Activated naive CD8-positive, alpha-beta T cell treated with anti-CD3 and anti-CD28 coated beads, Interleukin-2, amount 50 U/mL, for 16 hours (primary cell): ENCODE data around the gene CLEC4M.
"Not testable (repeated sequence)": the region's sequence is repeated elsewhere in the genome, so short reads cannot be mapped to it uniquely, and the experiment has no call there.

Experiments used
- DNase-seq: peaks from one replicate; pipeline ENCODE4 v3.0.0-alpha.2; 2020; ENCODE audit warnings: low read depth, low spot score

The CLEC4M gene

DNA sequence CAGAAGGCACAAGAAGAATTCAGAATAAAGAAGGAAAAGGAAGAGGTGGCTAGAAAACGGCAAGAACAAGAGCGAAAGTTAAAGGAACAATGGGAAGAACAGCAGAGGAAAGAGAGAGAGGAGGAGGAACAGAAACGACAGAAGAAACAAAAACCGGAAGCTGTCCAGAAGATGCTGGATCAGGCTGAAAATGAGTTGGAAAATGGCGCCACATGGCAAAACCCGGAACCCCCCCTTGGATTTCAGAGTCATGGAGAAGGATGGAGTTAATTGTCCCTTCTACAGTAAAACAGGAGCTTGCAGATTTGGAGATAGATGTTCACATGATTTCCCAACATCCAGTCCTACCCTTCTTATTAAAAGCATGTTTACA lies 22.4 kb upstream of the CLEC4M start:
- DNase-seq: no peak

DNA sequence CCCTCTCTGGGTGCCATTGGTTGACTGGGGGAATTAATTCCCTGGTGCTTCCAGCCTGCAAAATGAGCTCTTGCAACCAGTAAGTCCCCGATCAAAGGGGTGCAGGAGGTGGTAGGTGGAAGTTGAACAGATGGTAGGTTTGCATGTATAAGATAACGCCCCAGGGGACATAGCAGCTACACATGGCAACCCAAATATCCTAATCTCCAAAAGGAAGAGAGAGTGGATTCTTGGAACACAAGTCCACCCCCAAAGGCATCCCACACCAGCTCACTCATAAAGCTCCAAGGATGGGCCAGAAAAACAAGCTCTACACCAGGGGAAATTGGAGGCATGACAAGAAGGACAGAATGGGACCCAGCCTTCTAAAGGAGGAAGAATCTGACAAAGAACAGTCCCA lies 20.5 kb upstream of the CLEC4M start:
- no peak for DNase-seq

DNA sequence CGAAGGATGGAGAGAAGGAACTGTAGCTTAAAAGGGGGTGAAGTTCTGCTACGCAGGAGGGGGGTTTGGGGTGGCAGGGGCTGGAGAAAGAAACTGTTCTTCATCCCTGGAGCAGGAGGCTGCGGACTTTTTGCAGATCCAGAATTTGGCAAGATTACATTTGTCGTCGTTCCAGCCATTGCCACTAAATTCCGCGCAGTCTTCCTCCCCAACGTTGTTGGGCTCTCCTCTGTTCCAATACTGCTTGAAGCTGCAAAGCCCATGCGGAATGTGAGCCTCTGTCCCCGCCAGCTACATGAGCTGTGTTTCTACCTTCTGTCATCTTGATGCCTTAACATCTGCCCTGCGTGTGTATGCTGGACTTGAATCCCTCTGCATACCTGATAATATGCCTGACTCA lies 20.1 kb upstream of the CLEC4M start:
- DNase-seq: no peak

DNA sequence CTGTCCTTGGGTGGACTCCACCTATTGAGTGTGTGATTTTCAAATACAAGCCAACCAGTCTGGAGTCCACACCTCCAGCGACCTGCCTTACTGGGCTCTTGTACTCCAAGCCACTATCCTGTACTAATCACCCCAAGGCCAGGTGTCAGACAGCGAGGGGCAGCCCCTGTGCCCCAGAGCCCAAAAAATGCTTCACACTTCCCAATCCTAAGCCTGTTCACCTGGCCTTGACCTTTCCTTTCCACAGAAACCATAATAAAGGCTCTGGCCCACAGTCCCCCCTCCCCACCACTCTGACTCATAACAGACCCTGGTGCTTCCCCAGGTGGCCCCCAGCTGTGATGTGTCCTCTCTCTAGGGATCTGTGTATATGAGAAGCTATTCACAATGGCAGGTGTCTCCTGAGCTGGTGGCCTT lies 19.6 kb upstream of the CLEC4M start:
- no peak for DNase-seq

DNA sequence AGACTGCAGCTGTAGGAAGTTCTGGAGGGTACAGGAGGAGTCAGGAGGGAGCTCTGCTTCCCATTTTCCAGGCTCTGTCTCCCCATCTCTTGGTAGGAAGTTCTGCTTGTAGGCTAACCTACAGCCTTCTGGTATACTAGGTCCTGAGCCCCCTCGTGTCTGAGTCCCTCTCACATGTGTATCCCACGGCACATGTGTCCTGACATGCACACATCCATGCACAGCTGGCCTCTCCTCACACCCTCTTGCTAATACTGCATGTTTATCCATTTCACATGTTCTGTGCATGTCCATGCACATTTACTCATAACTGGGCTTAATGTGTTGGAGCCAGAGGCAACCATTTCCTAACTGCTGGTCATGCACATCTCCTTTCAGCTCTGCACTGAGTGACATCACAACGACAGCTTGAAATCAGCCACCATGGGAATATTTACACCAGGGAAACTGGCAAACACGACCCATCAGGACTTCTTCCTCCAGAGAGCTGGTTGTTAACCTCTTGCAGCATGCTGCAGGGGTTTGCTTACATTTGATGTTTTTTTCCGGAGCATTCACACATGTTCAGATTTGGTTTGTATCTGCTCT lies 18.8 kb upstream of the CLEC4M start:
- no peak for DNase-seq

DNA sequence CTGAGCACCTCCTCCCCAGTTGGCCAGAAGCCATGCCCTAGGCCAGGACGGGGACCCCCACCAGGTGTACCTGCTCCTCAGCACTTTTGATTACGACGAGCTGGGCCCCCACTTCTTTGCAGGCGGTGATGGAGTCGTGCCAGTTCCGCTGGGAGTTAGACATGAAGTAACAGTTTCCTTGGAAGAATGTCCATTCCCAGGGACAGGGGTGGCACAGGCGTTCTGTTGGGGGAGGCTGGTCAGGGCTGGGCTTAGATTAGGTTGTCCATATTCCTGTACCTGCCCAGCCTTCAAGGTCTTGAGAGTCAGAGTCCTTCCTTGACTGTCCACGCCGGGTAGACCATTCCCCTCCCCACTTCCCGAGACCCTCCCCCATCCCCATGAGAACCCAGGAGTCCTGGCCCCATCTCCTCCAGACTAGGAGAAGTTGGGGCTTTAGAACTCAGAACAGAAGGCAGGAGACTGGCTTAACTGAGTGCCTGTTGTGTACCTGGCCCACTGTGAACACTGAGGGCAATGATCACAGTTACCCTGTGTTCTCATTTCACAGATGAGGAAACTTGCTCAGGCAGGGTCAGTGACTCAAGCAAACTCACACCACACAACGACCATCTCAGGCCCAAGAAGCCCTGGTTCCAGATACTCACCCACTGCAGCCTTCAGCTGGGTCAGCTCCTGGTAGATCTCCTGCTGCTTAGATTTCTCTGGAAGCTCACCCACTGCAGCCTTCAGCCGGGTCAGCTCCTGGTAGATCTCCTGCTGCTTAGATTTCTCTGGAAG lies 18.0 kb upstream of the CLEC4M start:
- DNase-seq: no peak

DNA sequence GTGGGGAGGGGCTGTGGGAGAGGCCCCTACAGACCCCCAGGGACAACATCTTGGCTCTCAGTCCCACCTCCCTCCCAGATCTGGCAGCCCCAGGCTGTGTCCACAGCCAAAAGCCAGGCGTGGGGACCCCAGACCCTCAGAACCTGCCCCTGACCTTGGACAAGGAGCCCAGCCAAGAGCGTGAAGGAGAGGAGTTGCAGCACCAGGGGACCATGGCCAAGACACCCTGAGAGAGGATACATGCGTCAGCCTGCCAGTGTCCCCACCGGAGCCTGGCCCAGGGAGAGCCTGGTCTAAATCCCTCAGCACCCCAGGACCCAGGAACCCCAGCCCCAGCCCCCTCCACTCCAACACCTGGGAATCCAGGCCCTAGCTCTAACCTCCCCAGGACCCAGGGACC lies 16.7 kb upstream of the CLEC4M start:
- not testable (repeated sequence) for DNase-seq

DNA sequence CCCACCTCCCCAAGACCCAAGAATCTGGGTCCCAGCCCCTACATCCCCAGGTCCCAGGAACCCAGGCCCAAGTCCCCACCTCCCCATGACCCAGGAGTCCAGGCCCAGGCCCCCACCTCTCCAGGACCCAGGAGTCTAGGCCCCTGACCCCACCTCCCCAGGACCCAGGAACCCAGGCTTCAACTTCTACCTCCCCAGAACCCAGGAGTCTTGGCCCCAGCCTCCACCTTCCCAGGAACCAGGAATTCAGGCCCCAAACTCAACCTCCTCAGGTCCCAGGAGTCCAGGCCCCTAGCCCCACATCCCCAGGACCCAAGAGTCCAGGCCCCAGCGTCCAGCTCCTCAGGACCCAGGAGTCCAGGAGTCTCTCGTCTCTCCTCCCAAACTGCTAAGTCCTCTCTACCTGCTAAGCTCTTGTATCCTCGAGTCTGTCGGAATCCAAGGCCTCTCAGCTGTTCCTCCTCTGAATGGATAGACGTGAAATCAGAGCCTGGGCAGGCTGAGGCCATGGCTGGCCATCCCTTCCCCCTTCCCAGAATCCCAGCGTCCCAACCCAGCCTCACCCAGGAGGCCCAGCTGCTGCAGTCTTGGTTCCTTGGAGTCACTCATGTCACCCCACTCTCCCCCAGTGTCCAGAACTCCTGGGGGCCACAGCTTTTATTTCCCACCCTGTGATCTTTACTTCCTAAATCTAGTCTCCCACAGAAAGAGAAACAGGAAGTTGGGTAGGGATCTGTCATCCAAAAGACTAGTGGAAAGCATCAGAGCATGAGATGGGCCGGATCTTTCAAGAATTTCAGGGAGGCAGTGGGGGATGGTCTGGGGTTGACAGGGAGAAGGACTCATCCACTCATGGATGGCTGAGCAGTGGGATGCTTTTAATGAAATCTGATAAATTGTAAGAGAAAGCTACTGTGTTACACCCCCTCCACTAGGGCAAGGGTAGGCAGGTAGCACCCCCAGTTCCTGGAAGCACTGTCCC lies 15.8 kb upstream of the CLEC4M start, which contains the start of gene CD209:
Gene CD209 (minus strand): TSS at position 632 of the 982 bp plus-strand sequence. CDS start 23 bp downstream, at position 609.
- no peak for DNase-seq

DNA sequence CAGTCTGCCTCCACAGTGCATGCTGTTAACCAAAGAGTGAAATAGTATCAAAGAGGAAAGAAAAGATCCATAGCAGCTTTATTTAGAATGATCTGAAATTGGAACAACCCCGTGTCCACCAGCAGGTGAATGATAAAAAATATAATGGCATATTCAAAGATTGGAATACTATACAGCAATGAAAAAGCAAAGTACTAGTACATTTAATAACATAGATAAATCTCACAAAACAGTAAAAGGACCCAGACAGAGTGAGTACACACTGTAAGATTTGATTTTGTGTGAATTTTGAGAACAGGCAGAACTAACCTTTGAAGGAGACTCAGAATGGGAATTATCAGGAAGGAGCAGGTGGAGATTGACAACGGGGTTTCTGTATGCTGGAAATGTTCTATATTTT lies 14.9 kb upstream of the CLEC4M start:
- no peak for DNase-seq

DNA sequence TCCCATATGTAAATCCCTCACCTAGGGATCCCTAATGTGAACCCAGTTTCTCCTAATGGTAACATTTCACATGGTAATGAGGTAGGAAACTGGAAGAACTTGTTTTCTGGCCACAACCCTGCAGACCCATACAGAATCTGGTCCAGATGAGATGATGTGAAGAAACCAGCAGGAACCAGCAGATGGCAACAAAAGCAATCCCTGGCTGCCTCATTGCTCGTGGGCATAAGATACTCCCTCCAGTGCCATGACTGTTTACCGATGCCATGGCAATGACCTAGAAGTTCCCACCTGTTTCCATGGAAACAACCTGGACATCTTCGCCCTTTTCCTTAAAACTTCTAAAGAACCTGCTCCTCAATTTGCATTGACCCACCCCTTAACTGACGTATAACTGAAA lies 14.3 kb upstream of the CLEC4M start:
- DNase-seq: no peak

DNA sequence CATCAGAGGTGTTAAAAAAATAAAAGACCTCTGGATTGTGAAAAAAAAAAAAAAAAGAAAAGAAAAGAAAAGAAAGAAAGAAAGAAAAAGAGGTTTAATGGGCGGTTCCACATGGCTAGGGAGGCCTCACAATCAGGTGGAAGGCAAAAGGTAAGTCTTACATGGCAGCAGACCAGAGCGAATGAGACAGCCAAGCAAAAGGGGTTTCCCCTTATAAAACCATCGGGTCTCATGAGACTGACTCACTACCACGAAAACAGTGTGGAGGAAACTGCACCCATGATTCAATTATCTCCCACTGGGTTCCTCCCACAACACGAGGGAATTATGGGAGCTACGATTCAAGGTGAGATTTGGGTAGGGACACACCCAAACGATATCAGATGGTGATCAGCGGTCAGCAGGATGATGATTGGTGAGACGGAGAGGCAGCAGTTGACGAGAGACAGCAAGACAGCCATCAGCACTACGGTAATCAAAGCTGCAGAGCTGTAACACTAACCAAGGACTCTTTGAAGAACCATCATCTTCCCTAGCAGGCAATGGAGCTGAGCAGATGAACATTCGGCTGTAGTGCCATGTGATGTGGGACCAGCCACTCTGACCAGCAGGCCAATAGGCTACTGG lies 11.8 kb upstream of the CLEC4M start:
- peak; percentile 16 for DNase-seq

DNA sequence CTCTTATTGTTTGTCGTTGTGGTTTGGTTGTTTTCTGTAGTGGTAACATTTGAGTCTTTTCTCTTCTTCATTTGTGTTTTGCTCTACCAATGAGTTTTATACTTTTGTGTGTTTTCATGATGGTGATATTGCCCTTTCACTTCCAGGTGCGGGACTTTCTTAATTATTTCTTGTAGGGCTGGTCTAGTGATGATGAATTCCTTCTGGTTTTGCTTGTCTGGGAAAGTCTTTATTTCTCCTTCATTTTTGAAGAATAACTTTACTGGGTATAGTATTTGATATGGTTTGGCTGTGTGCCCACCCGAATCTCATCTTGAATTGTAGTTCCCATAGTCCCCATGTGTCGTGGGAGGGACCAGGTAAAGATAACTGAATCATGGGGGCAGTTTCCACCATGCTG lies 6.8 kb upstream of the CLEC4M start:
- DNase-seq: no peak

DNA sequence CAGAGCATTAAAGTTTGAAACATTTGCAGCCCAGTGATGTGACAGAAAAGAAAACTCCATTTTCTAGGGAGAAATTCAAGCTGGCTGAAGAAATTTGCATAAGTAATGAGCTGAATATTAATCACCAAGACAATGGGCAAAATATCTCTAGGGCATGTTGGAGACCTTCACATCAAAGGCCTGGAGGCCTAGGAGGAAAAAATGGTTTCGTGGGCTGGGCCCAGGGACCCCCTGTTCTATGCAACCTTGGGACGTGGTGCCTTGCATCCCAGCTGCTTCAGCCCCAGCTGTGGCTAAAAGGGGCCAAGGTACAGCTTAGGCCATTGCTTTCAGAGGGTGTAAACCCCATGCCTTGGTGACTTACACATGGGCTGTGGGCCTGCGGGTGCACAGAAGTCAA lies 5.7 kb upstream of the CLEC4M start:
- DNase-seq: no peak

DNA sequence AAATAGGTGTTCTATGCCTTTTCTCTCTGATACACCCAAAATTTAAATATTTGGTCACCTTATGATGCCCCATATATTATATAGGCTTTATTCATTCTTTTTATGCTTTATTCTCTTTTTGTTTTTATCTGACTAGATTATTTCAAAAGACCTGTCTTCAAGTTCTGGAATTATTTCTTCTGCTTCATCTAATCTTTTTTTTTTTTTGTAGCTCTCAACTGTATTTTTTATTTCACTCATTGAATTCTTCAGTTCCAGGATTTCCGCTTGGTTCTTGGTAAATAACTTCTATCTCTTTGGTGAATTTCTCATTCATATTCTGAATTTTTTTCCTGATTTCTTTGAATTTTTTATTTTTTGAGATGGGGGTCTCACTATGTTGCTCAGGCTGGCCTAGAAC lies 3.9 kb upstream of the CLEC4M start:
- DNase-seq: no peak

DNA sequence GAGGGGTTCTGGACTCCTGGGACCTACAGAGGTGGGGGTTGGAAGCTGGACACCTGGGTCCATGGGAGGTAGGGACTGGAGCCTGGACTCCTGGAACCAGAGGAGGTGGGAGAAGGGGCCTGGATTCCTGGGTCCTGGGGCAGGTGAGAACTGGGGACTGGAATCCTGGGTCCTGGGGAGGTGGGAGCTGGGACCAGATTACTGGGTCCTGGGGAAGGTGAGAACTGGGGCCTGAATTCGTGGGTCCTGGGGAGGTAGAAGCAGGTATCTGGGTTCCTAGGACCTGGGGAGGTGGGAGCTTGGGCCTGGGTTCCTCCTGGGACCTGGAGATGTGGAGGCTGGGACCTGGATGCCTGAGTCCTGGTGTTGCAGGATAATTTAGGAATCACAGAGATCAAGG lies 653 bp downstream of the CLEC4M start:
- DNase-seq: no peak

DNA sequence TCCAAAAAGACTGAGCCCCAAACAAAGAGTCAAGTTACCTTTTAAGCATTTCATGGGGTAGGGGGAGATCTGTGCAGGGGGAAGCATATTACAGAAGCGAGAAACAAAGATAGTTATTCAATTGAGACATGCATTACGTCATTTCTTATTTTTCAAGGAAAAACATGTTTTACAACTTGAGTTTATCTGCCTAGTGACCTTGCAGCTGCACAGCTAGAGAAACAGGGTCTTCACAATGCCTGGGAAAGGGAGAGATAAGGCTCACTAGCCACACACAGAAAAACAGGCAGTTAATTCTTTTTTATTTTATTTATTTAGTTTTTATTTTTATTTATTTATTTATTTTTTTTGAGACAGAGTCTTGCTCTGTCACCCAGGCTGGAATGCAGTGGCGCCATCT lies 1.1 kb downstream of the CLEC4M start:
- not testable (repeated sequence) for DNase-seq

DNA sequence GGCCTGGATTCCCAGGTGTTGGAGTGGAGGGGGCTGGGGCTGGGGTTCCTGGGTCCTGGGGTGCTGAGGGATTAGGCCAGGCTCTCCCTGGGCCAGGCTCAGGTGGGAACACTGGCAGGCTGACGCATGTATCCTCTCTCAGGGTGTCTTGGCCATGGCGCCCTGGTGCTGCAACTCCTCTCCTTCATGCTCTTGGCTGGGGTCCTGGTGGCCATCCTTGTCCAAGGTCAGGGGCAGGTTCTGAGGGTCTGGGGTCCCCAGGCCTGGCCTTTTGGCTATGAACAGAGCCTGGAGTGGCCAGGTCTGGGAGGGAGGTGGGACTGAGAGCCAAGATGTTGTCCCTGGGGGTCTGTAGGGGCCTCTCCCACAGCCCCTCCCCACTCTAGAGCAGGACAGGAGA lies 2.0 kb downstream of the CLEC4M start:
- DNase-seq: not testable (repeated sequence)

DNA sequence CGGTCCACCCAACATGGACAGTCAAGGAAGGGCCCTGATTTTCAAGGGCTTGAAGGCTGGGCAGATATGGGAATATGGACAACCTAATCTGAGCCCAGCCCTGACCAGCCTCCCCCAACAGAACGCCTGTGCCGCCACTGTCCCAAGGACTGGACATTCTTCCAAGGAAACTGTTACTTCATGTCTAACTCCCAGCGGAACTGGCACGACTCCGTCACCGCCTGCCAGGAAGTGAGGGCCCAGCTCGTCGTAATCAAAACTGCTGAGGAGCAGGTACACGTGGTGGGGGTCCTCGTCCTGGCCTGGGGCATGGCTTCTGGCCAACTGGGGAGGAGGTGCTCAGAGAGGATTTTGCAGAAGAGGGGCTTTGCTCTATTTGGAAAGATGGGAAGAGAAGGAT lies 3.5 kb downstream of the CLEC4M start:
- no peak for DNase-seq

DNA sequence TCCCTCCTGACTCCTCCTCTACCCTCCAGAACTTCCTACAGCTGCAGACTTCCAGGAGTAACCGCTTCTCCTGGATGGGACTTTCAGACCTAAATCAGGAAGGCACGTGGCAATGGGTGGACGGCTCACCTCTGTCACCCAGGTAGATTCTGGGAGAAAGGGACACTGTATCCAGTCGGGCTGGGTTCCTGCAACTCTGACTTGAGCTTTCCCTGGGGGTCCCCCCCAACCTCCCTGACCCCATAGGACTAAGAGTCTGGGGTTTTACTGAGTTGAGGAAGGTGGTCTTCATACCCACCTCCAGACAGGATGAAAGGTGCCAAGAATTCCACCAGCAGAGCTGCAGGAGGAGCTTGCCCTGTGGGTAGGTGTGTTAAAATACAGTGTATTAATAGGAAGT lies 4.4 kb downstream of the CLEC4M start:
- no peak for DNase-seq

DNA sequence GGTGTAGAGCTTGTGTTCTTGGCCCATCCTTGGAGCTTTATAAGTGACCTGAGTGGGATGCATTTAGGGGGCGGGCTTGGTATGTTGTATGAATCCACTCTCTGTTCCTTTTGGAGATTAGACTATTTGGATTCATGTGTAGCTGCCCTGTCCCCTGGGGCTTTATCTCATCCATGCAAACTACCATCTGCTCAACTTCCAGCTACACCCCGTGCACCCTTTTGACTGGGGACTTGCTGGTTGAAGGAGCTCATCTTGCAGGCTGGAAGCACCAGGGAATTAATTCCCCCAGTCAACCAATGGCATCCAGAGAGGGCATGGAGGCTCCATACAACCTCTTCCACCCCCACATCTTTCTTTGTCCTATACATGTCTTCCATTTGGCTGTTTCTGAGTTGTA lies 6.1 kb downstream of the CLEC4M start:
- DNase-seq: no peak

DNA sequence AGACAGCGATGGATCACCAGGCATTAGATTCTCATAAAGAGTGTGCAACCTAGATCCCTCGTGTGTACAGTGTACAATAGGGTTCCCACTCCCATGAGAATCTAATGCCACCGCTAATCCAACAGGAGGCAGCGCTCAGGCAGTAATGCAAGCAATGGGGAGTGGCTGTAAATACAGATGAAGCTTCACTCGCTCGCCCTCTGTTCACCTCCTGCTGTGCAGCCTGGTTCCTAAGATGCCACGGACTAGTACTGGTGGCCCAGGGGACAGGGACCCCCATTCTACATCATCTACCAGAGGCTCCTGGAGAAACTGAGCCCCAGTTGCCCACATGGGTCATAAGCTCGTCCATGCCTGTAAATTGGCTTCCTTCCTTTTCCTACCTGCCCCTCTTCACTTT lies 8.0 kb downstream of the CLEC4M start:
- DNase-seq: no peak

DNA sequence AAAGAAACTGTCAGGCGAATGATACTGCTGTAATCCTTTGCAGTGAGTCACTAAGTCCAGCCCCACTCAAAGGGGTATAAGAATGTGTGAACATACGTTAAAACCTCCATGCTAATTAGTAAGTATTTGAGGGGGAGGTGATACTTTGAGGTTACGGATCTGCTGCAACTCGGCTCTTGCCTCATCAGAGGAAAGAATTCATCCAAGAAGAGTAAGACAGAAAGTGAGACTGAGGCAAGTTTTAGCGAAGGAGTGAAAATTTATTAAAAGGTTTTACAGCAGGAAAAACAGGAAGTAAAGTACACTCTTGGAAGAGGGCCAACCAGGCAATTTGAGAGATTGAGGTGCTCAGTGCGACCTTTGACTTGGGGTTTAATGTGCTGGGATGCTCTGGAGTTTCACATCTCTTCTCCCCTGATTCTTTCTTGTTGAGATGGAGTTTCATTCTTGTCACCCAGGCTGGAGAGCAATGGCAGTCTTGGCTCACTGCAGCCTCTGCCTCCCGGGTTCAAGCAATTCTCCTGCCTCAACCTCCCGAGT lies 9.8 kb downstream of the CLEC4M start:
- no peak for DNase-seq
